ENCODE results near the gene ESPN. TPM values are rescaled to one million over a fixed set of nuclear protein-coding genes. Genes with fewer than 3 reads are reported as not detected.

ESPN gene
- total RNA-seq, 1 experiment from 2014 or later, result 53.1 TPM

DNA sequence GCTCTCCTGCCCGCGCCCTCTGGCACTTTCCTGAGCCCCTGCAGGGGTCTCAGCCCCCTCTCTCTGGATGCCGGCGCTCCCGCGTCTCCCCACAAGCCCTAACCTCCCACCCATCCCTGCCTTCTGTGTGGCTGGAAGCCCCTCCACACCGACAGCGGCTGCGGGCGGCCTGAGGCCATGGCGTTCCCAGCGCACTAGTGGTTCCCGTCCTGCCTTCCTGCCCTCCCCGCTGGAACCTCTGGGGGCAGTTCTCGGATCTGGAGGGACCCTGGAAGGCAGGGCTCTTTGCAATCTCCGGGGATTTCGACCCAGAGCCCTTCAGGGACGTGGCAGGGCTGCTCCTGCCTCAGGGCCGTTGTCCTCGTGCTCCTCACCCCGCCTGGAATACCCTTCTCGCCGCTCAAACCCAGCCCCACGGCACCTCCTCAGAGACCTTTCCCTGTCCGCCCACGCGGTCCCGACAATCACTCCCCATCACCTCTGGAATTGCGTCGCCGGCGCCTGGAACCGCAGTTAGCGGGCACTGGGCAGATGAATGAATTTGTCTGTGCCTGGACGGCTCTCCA, 493 bp upstream of the ESPN start:
- peaks cover 89% of the 10 kb centered on the region for H3K27me3 Mint-ChIP-seq (ENCODE audit: low read depth)
- Histone ChIP-seq H3K4ac (ENCODE audit: low read depth, low read length) (no peak overlapping the region), H3K4me2 (ENCODE audit: insufficient read depth, insufficient read length, low read length) (peak overlapping the region; percentile 30), H2AK5ac (ENCODE audit: insufficient read length, low read length) (no peak overlapping the region), H3K23me2 (ENCODE audit: insufficient read length, low read depth, low read length, poor library complexity, severe bottlenecking) (peaks cover 10% of the 10 kb centered on the region), H2BK12ac (ENCODE audit: insufficient read length, low read depth, low read length) (no peak overlapping the region), H3K9ac (ENCODE audit: extremely low read depth, insufficient read length, low read length) (no peak overlapping the region), H4K5ac (ENCODE audit: insufficient read length, low read depth, low read length) (no peak overlapping the region), H3K27me3 (ENCODE audit: insufficient read depth, low read length) (peaks cover 54% of the 10 kb centered on the region), H4K20me1 (ENCODE audit: control insufficient read depth, insufficient read depth, insufficient read length) (no peaks in the 10 kb centered on the region), H3K14ac (ENCODE audit: insufficient read depth, low read length) (no peak overlapping the region), H3K4me1 (ENCODE audit: insufficient read depth, low read length) (no peaks in the 10 kb centered on the region), H3K27ac (ENCODE audit: insufficient read length, low read depth, low read length) (no peak overlapping the region), H2BK120ac (ENCODE audit: low read depth, low read length, poor library complexity, severe bottlenecking) (no peak overlapping the region), H3K18ac (ENCODE audit: insufficient read length, low read depth, low read length) (no peak overlapping the region), H3K56ac (ENCODE audit: insufficient read length, low read depth, low read length) (no peak overlapping the region), H2BK15ac (ENCODE audit: low read depth, low read length) (no peak overlapping the region), H2BK5ac (ENCODE audit: insufficient read length, low read length) (no peak overlapping the region), H2AFZ (ENCODE audit: low read length) (no peak overlapping the region), H3K23ac (ENCODE audit: insufficient read length, low read depth, low read length) (no peak overlapping the region), H3K9me3 (ENCODE audit: control insufficient read depth, low read depth, low read length) (no peaks in the 10 kb centered on the region), H3K79me1 (ENCODE audit: insufficient read depth, low read depth, low read length, poor library complexity, severe bottlenecking) (no peaks in the 10 kb centered on the region), H4K8ac (replicated peaks; ENCODE audit: insufficient read length, low read depth, low read length) (no peak overlapping the region), H4K91ac (ENCODE audit: insufficient read length, low read depth, low read length) (no peak overlapping the region), H2BK20ac (ENCODE audit: low read depth, low read length, poor library complexity, severe bottlenecking) (no peak overlapping the region), H3T11ph (ENCODE audit: low read length) (no peak overlapping the region), H3K79me2 (ENCODE audit: insufficient read depth, low read length) (no peaks in the 10 kb centered on the region)
- H3K4me1 Mint-ChIP-seq, result peaks cover 5 to 19% of the 10 kb centered on the region in 2 experiments
- no peaks in the 10 kb centered on the region for H3K36me3 Mint-ChIP-seq (ENCODE audit: insufficient read depth in 1 of 3, low read depth in 3 of 3)
- DNase-seq, result no peak
- peaks cover 0 to 3% of the 10 kb centered on the region in 2 experiments; a peak in 2 of 5 replicates for H3K9me3 Mint-ChIP-seq
- peak overlapping the region in 1 of 3 experiments; percentile 44; a peak in 1 of 7 replicates for H3K27ac Mint-ChIP-seq
- peak overlapping the region; percentile 36 to 78 for H3K4me3 Mint-ChIP-seq
- WGBS (ENCODE audit: extremely low coverage, insufficient read length, low lambda C conversion rate), result no CpG with 5 or more reads among the region's 35 CpGs
- TF ChIP-seq, protein P1, sequence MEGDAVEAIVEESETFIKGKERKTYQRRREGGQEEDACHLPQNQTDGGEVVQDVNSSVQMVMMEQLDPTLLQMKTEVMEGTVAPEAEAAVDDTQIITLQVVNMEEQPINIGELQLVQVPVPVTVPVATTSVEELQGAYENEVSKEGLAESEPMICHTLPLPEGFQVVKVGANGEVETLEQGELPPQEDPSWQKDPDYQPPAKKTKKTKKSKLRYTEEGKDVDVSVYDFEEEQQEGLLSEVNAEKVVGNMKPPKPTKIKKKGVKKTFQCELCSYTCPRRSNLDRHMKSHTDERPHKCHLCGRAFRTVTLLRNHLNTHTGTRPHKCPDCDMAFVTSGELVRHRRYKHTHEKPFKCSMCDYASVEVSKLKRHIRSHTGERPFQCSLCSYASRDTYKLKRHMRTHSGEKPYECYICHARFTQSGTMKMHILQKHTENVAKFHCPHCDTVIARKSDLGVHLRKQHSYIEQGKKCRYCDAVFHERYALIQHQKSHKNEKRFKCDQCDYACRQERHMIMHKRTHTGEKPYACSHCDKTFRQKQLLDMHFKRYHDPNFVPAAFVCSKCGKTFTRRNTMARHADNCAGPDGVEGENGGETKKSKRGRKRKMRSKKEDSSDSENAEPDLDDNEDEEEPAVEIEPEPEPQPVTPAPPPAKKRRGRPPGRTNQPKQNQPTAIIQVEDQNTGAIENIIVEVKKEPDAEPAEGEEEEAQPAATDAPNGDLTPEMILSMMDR (conservative IDR thresholded peaks at IDR 0.05), result no peak
